HUES48 (cell line): ENCODE measurements around the gene MAGI3.
A peak's percentile ranks its signal among the peaks of the same experiment; 100 is the strongest.

Source experiments
- H3K27ac ChIP-seq: one replicate; pipeline ENCODE4 v1.7.0; 2013; ENCODE audit warnings: low read depth, low read length, inconsistent platforms
- H3K27me3 ChIP-seq: 2 replicates; pipeline ENCODE4 v1.6.1; 2013; ENCODE audit warnings: mild to moderate bottlenecking, low read length; ENCODE audit not compliant: control insufficient read depth, insufficient read depth
- H3K36me3 ChIP-seq: 2 replicates; pipeline ENCODE4 v1.6.1; 2013; ENCODE audit warnings: low read length; ENCODE audit not compliant: control insufficient read depth, insufficient read depth
- H3K4me1 ChIP-seq: 2 replicates; pipeline ENCODE4 v1.6.1; 2013; ENCODE audit warnings: mild to moderate bottlenecking, low read length; ENCODE audit not compliant: control insufficient read depth, insufficient read depth
- H3K4me3 ChIP-seq: 2 replicates; pipeline ENCODE4 v1.5.1; 2013; ENCODE audit warnings: mild to moderate bottlenecking, low read depth, low read length
- H3K9ac ChIP-seq: 2 replicates; pipeline ENCODE4 v1.6.1; 2013; ENCODE audit warnings: mild to moderate bottlenecking, low read depth, low read length, moderate library complexity
- H3K9me3 ChIP-seq: 2 replicates; pipeline ENCODE4 v1.6.1; 2013; ENCODE audit warnings: low read length; ENCODE audit not compliant: control insufficient read depth, insufficient read depth

Gene MAGI3

DNA sequence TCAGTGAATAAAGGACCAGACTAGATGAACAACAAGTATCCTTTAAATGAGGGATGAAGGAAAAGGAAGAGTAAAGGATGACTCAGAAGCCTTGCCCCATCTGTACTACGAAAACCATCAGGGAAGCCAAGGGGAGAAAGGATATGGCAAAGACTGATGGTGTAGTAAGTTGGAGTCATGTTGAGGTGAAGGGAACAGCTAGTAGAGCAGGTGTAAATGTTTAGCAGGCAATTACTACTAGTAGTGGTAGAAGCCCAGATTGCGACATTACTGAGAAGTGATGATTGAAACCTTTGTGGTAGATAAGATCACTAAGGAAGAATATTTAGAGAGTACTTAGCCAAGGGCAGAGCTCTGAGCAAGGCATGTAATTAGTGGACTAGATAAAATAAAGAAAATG, 285.0 kb downstream of the MAGI3 start:
- H3K9ac ChIP-seq, result no peak overlapping the region
- H3K4me1 ChIP-seq, result no peaks in the 10 kb centered on the region
- H3K4me3 ChIP-seq, result no peak overlapping the region
- H3K36me3 ChIP-seq, result no peaks in the 10 kb centered on the region
- H3K27me3 ChIP-seq, result no peaks in the 10 kb centered on the region
- H3K9me3 ChIP-seq, result no peaks in the 10 kb centered on the region
- no peak overlapping the region for H3K27ac ChIP-seq

DNA sequence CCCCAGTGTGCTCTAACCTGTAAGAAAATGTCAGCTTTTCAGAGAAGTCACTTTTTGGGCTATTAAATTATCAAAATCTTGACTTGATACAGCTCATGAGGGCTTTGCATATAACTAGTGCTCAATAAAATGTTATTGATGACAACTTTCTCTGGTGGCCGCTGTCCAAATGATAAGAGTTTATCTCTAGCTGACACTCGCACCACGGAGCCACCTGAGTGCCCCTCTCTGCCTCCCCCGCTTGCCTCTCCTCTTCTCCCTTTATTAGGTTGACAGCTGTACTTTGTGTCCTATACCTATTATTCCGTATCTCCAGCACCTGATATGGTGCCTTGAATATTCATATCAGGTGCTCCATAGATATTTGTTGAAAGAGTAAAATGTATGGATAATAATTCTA, 286.2 kb downstream of the MAGI3 start:
- Histone ChIP-seq H3K36me3 (no peaks in the 10 kb centered on the region), H3K4me1 (peaks cover 6% of the 10 kb centered on the region), H3K9ac (no peak overlapping the region), H3K9me3 (no peaks in the 10 kb centered on the region), H3K27me3 (no peaks in the 10 kb centered on the region), H3K27ac (no peak overlapping the region), H3K4me3 (no peak overlapping the region)

DNA sequence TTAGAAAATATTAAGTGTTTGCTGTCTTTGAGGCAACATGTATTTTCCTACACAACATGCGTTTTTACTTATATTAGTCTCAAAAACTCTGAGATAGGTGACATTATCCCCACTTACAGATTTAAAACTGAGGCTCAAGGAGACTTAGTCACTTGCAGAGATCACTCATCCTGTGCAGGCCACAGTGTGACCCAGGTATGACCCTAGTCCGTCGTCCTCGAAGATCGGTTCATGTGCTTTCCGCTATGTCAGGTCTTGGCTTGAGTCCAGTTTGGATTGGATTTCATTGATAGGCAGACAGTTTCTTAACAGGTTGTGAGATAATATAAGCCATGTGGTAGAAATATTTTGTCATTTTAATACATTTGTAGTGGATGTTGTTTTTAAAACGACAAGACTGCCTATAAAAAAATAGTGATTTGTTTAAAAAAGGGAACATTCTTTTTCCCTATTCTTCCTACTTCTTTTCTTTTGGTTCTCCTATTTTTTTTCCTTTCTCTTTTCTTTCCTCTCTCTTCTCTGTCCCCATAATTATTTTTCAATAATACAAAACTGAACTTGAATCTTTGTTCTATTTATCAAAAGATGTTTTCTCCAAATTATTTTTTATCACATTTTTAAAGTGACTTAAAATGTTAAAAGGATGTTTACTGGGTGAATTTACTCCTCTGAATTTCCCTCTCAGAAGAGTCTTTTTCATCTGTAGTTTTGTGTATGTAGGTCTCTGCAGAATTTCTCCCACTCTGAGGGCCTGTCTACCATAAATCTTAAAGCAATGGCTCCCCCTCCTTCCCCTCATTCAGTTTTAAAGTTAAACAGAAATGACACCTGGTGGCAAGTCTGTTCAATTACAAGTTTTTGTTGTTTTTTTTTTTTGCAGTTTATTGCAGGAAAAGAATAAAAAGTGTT, 287.2 kb downstream of the MAGI3 start:
- Histone ChIP-seq H3K9me3 (no peaks in the 10 kb centered on the region), H3K36me3 (no peaks in the 10 kb centered on the region), H3K4me1 (peaks cover 12% of the 10 kb centered on the region), H3K27me3 (no peaks in the 10 kb centered on the region), H3K4me3 (no peak overlapping the region), H3K27ac (no peak overlapping the region), H3K9ac (no peak overlapping the region)

DNA sequence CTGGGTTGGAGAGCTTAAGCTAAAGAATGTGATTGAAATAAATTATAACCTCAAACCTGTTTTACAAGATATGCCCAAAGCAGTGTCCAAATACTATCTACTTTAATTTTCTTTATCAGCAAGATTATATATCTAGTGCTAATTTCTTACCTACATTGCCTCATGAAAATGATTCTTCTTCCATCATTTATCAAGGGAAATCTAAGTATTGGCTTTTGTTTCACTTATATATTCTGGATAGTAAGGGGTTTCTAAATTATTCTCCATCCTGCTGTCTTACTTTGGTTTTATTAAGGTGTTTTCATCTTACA, 287.8 kb downstream of the MAGI3 start:
- H3K4me1 ChIP-seq, result peaks cover 12% of the 10 kb centered on the region
- no peak overlapping the region for H3K9ac ChIP-seq
- H3K27ac ChIP-seq, result no peak overlapping the region
- H3K9me3 ChIP-seq, result no peaks in the 10 kb centered on the region
- H3K27me3 ChIP-seq, result no peaks in the 10 kb centered on the region
- H3K4me3 ChIP-seq, result no peak overlapping the region
- H3K36me3 ChIP-seq, result no peaks in the 10 kb centered on the region

DNA sequence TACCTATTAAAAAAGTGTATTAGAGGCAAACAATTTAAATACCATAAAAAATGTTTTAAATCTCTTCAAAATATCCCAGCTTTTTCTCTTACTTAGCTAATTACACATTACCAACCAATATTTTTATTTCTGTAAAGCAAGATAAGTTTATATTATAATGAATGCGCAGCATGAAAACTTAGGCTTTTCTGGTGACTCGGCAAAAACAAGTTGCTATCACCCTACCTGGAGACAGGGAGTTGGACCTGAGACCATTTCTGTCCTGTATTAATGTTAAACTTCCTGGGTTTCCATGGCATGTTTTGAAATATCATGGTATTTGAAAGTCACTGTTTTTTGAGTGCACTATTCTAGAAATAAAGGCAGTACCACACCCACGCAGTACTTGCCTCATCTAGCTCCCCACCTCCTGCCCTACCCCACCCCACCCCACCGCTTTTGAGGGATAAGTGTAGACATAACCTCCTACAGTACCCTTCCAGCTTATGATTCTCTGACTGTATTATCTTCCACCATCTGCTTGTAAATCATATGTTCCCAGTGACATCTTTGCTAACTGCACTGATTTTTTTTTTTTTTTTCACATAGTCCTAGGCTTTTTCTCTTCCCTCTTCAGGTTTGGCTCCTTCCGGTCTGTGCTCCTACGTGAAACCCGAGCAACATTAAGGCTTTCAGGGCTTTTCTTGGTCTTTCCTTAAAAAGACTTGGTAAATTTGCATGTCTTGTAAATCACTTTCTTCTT, 291.5 kb downstream of the MAGI3 start:
- H3K36me3 ChIP-seq, result peaks cover 11% of the 10 kb centered on the region; the same call in 1 of the 2 replicates
- peak overlapping the region; percentile 57 for H3K27ac ChIP-seq
- no peaks in the 10 kb centered on the region for H3K27me3 ChIP-seq
- H3K9me3 ChIP-seq, result no peaks in the 10 kb centered on the region
- H3K9ac ChIP-seq, result no peak overlapping the region
- H3K4me3 ChIP-seq, result no peak overlapping the region
- peaks cover 12% of the 10 kb centered on the region for H3K4me1 ChIP-seq

DNA sequence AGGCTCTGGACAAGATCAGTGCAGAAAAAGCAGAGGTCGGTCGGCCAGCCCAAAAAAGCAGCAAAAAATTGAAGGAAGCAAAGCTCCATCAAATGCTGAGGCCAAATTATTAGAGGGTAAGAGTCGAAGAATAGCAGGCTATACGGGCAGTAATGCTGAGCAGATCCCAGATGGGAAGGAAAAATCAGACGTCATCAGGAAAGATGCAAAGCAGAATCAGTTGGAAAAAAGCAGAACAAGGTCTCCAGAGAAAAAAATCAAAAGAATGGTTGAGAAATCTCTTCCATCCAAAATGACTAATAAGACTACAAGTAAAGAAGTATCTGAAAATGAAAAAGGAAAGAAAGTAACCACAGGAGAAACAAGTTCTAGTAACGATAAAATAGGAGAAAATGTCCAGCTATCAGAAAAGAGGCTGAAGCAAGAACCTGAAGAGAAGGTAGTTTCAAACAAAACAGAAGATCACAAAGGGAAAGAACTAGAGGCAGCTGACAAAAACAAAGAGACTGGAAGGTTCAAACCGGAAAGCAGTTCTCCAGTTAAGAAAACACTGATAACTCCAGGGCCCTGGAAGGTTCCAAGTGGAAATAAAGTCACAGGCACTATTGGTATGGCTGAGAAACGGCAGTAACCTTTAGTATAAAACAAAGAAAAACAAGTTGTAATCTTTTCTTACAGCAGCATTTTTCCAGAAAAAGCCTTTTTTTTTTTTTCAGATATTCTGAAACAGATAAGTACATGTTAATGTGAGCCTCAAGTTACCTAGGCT, 293.3 kb downstream of the MAGI3 start:
- no peaks in the 10 kb centered on the region for H3K9me3 ChIP-seq
- H3K9ac ChIP-seq, result no peak overlapping the region

DNA sequence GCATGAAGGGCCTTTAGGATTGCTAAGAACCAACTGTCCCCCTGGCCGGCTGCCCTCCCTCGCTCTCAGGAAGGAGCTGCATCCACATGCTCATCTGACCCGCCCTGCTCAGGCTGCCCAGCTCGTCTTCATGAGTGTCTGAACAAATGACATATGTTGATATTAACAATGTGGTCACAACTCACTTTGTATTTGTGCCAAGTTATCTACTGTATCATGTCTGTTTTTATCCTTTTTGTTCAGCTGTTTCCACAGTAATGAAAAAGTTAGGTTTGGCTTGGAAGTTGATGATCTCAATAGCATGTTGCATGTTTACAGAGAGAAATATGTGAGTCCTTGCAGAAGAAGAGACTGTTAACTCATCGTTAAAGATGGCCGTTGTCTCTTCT, 293.8 kb downstream of the MAGI3 start:
- no peak overlapping the region for H3K27ac ChIP-seq
- no peak overlapping the region for H3K9ac ChIP-seq
- H3K27me3 ChIP-seq, result no peaks in the 10 kb centered on the region
- peaks cover 12% of the 10 kb centered on the region for H3K4me1 ChIP-seq
- no peak overlapping the region for H3K4me3 ChIP-seq
- no peaks in the 10 kb centered on the region for H3K9me3 ChIP-seq
- H3K36me3 ChIP-seq, result peaks cover 15% of the 10 kb centered on the region

More for the DNA sequence above, 293.3 kb downstream of the MAGI3 start:
- Histone ChIP-seq H3K36me3 (peaks cover 15% of the 10 kb centered on the region), H3K4me1 (peaks cover 12% of the 10 kb centered on the region), H3K27ac (no peak overlapping the region), H3K27me3 (no peaks in the 10 kb centered on the region), H3K4me3 (no peak overlapping the region)

DNA sequence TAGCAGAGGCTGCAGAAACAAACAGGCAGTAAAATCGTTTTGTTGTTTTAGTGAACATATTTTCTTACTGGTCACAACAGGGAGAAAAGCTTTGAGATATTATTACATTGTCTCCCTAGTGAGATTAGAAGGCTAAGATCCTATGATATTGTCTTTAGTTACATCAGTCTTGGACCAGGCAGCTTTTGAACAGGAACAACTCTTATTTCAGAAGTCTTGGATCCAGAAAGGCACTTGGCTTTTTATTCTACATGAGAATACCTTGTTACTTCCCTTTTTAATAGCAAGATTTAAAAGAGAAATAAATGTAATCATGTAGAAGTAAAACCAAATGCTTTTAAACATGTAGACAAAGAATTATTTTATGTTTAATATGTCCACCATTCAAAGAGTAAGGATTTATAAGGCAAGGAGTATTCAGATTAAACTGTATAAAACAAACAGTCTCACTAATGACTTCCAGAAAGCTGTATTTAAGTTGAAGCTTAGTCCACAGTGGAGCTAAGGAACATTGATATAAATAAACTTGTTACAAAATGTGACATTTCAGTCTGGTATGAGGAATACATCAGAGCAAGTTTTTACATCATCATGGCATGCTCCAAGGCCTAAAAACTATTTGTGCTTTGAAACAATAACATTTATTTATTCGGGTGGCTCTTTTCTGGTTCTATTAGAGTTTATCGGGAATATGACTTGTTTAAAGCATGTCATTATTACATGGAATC, 296.7 kb downstream of the MAGI3 start:
- no peaks in the 10 kb centered on the region for H3K27me3 ChIP-seq
- peaks cover 3% of the 10 kb centered on the region; the same call in 1 of the 2 replicates for H3K9me3 ChIP-seq
- peaks cover 25% of the 10 kb centered on the region for H3K36me3 ChIP-seq
- H3K27ac ChIP-seq, result no peak overlapping the region
- H3K9ac ChIP-seq, result no peak overlapping the region
- H3K4me3 ChIP-seq, result no peak overlapping the region
- H3K4me1 ChIP-seq, result no peaks in the 10 kb centered on the region

DNA sequence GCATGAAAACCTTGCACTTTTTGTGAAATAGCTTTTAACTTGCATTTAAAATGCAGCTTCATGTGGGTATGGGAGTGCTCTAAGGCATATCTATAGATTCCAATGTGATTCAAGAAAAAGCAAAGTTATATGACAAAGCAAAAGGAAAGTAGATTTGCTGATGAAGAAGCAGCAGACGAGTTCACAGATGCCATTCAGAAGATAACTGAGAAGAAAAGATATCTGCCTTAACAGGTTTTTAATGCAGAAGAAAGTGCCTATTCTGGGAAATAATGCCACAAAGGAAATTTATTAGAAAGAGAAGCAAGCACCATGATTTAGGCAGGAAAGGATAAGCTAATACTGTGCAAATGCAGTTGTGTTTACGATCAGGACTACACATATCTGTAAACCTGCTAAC, 300.9 kb downstream of the MAGI3 start:
- Histone ChIP-seq H3K4me3 (no peak overlapping the region), H3K9me3 (peaks cover 14% of the 10 kb centered on the region), H3K27me3 (no peaks in the 10 kb centered on the region), H3K4me1 (no peaks in the 10 kb centered on the region), H3K9ac (no peak overlapping the region), H3K36me3 (peaks cover 17% of the 10 kb centered on the region), H3K27ac (no peak overlapping the region)

DNA sequence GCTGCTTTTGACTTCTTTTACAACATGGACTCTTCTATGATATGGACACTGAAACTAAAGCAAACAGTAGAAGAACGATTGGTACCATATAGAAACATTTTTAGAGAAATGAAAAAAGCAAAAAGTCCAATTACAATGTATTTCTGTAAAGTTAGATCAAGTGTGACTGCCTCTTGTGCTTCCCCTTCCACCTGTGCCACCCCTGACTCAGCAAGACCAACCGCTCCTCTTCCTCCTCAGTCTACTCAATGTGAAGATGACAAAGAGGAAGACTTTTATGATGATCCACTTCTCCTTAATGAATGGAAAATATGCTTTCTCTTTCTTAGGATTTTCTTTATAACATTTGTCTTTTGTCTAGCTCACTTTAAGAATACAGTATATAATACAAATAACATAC, 302.0 kb downstream of the MAGI3 start:
- Histone ChIP-seq H3K36me3 (peaks cover 17% of the 10 kb centered on the region), H3K9ac (no peak overlapping the region), H3K4me1 (no peaks in the 10 kb centered on the region), H3K27me3 (no peaks in the 10 kb centered on the region), H3K27ac (no peak overlapping the region), H3K4me3 (no peak overlapping the region), H3K9me3 (peaks cover 14% of the 10 kb centered on the region)
